ENCODE results near the gene LTC4S. TPM values are rescaled to one million over a fixed set of nuclear protein-coding genes. Genes with fewer than 3 reads are reported as not detected.
A peak's percentile ranks its signal among the peaks of the same experiment; 100 is the strongest.

LTC4S gene
- total and polyA plus RNA-seq, 9 of the 15 experiments (the other 6 are each of a cell fraction or from before 2014, with no cell fraction given): 0.17 to 0.77 (median 0.75) TPM; not detected in 6

DNA sequence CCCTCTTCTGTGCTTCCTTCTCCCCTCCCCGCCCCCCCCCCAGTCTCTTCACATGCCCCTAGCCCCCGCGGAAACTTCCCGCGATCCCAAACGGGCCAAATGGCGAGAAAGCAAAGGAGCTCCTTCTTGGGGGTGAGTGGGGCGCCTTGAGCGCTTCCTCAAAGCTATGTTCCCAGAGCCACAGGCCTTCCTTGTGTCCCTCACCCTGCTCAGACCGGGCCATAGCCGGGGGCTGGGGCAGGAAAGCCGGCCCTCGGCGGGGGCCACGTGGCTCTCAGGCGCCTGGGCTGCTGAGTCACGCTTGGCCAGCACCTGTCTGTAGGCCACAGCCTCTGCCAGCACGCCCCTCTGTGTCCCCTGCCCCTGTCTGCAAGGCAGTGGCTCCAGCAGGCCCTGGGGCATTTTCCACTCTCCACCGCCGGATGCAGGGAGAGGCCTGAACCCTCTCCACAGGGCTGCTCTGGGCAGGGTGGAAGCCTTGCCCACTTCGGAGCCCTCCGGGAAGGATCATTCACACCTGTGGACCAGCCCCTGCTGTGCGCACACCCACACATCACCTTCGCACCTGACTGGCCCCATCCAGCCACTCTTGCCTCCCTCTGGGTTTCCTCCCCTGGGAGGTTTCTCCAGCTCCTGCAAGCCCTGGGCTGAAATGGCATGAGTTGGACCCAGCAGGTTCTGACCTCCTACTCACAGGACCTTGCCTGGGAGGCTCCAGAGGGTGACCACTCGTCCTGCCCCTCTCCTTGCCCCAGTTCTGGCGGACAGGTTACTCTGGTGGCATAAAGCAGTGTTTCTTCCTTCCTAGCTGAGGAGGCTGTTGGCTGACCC is 25.7 kb downstream of the LTC4S start (continued):
- TF ChIP-seq NFATC3 (IDR thresholded peaks at IDR 0.05) (no peak), ZNF197 (CRISPR knock-in tag; IDR thresholded peaks at IDR 0.05; ENCODE audit: low read depth) (peak; percentile 78; the same call in 1 of the 2 replicates), BACH1 (tag; IDR thresholded peaks at IDR 0.05) (peak; percentile 95), MIER1 (IDR thresholded peaks at IDR 0.05; ENCODE audit: low read depth) (no peak), SAP30 (IDR thresholded peaks at IDR 0.05; ENCODE audit: borderline replicate concordance, insufficient read depth, low read depth, low read length, poor library complexity, severe bottlenecking) (no peak), ZNF77 (CRISPR knock-in tag; IDR thresholded peaks at IDR 0.05) (peak; percentile 80; the same call in 1 of the 2 replicates), MAZ (CRISPR knock-in tag; conservative IDR thresholded peaks at IDR 0.05 in 1 of 2, IDR thresholded peaks at IDR 0.05 in 1 of 2) (peak in 1 of 2 experiments; percentile 76; a peak in 3 of 4 replicates), BMI1 (IDR thresholded peaks at IDR 0.05; ENCODE audit: low read length) (no peak), NR2C2 (CRISPR knock-in tag; IDR thresholded peaks at IDR 0.05) (no peak), NR2C2 (tag; IDR thresholded peaks at IDR 0.05) (no peak; the same call in 1 of the 2 replicates), YY1 (IDR thresholded peaks at IDR 0.05; ENCODE audit: borderline replicate concordance in 1 of 3, control insufficient read depth in 1 of 3, extremely low read depth in 1 of 3, insufficient read depth in 3 of 3, insufficient read length in 1 of 3, insufficient replicate concordance in 2 of 3, low read depth in 1 of 3, low read length in 2 of 3) (no peak), FOXJ3 (CRISPR knock-in tag; IDR thresholded peaks at IDR 0.05) (no peak), TCF3 (CRISPR knock-in tag; IDR thresholded peaks at IDR 0.05) (no peak), RBM39 (optimal IDR thresholded peaks at IDR 0.05; ENCODE audit: low read depth, low read length) (no peak), ZNF24 (IDR thresholded peaks at IDR 0.05) (no peak), HLTF (IDR thresholded peaks at IDR 0.05) (no peak), MYNN (IDR thresholded peaks at IDR 0.05) (peak; percentile 57; the same call in 1 of the 2 replicates), MYNN (CRISPR knock-in tag; IDR thresholded peaks at IDR 0.05) (no peak), ZFP36 (IDR thresholded peaks at IDR 0.05; ENCODE audit: low read depth, low read length, partially characterized antibody) (no peak), RFX1 (IDR thresholded peaks at IDR 0.05) (no peak), ESRRA (IDR thresholded peaks at IDR 0.05; ENCODE audit: borderline replicate concordance, low read depth) (no peak), MED1 (CRISPR knock-in tag; IDR thresholded peaks at IDR 0.05; ENCODE audit: borderline replicate concordance) (no peak; the same call in 1 of the 2 replicates), NUFIP1 (IDR thresholded peaks at IDR 0.05; ENCODE audit: partially characterized antibody) (peak; percentile 67), KLF6 (CRISPR knock-in tag; IDR thresholded peaks at IDR 0.05; ENCODE audit: borderline replicate concordance) (peak; percentile 91)
- TF ChIP-seq, protein P1, sequence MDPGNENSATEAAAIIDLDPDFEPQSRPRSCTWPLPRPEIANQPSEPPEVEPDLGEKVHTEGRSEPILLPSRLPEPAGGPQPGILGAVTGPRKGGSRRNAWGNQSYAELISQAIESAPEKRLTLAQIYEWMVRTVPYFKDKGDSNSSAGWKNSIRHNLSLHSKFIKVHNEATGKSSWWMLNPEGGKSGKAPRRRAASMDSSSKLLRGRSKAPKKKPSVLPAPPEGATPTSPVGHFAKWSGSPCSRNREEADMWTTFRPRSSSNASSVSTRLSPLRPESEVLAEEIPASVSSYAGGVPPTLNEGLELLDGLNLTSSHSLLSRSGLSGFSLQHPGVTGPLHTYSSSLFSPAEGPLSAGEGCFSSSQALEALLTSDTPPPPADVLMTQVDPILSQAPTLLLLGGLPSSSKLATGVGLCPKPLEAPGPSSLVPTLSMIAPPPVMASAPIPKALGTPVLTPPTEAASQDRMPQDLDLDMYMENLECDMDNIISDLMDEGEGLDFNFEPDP (CRISPR knock-in tag; IDR thresholded peaks at IDR 0.05): 0 out of 2 replicates have a peak, but pooled peaks have one; percentile 76
- TF ChIP-seq, protein P2, sequence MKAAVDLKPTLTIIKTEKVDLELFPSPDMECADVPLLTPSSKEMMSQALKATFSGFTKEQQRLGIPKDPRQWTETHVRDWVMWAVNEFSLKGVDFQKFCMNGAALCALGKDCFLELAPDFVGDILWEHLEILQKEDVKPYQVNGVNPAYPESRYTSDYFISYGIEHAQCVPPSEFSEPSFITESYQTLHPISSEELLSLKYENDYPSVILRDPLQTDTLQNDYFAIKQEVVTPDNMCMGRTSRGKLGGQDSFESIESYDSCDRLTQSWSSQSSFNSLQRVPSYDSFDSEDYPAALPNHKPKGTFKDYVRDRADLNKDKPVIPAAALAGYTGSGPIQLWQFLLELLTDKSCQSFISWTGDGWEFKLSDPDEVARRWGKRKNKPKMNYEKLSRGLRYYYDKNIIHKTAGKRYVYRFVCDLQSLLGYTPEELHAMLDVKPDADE (conservative IDR thresholded peaks at IDR 0.05; ENCODE audit: control insufficient read depth, low read depth, low read length): no peak

Measured in K562 (cell line).